ENCODE results near the gene NUF2. TPM values are rescaled to one million over a fixed set of nuclear protein-coding genes. Genes with fewer than 3 reads are reported as not detected.
"Not testable (repeated sequence)": the region's sequence is repeated elsewhere in the genome, so short reads cannot be mapped to it uniquely, and the experiment has no call there.

NUF2 gene
- total RNA-seq, 1 donor from 2014 or later = 14.9 TPM

GRCh38 chr1:163290025-163290640 is 31.6 kb upstream of the NUF2 start:
- H3K4me3 Mint-ChIP-seq = no peak overlapping the region
- peaks cover 10% of the 10 kb centered on the region for H3K9me3 Mint-ChIP-seq
- no peak overlapping the region for H3K27ac Mint-ChIP-seq
- no peak for TF ChIP-seq CTCF (IDR thresholded peaks at IDR 0.05; ENCODE audit: unreplicated experiment)
- no peak for DNase-seq (ENCODE audit: low spot score in 2 of 2, unreplicated experiment in 2 of 2)
- peaks cover 16% of the 10 kb centered on the region for H3K36me3 Mint-ChIP-seq
- peaks cover 2% of the 10 kb centered on the region for H3K4me1 Mint-ChIP-seq
- no peaks in the 10 kb centered on the region for H3K27me3 Mint-ChIP-seq (ENCODE audit: low read depth)

DNA sequence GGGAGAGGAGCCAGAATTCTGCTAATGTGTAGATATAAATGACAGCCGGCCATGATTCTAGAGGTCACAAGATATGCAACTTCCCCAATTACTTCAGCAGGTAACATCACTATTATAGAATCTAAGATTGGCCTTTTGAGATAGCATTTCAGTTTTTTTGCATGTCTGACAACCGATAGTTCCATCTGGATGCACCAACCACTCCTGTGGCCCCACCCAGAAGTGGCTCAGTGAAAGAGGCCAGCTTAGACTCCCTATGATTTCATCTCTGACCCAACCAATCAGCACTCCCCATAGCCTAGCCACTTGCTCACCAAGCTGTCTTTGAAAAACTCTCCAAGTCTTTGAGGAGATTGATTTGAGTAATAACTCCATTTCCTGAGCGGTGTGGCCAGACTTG is 30.3 kb upstream of the NUF2 start:
- TF ChIP-seq CTCF (IDR thresholded peaks at IDR 0.05; ENCODE audit: unreplicated experiment) = no peak
- no peaks in the 10 kb centered on the region for H3K27me3 Mint-ChIP-seq (ENCODE audit: low read depth)
- H3K36me3 Mint-ChIP-seq = peaks cover 16% of the 10 kb centered on the region
- no peak overlapping the region for H3K4me3 Mint-ChIP-seq
- H3K27ac Mint-ChIP-seq = no peak overlapping the region
- no peak for DNase-seq (ENCODE audit: low spot score in 2 of 2, unreplicated experiment in 2 of 2)
- H3K9me3 Mint-ChIP-seq = peaks cover 10% of the 10 kb centered on the region
- H3K4me1 Mint-ChIP-seq = peaks cover 6% of the 10 kb centered on the region

GRCh38 chr1:163292153-163292552 is 29.6 kb upstream of the NUF2 start:
- not testable (repeated sequence) for H3K4me3 Mint-ChIP-seq; DNase-seq (ENCODE audit: low spot score in 2 of 2, unreplicated experiment in 2 of 2); H3K27ac Mint-ChIP-seq; H3K9me3 Mint-ChIP-seq; H3K27me3 Mint-ChIP-seq (ENCODE audit: low read depth)
- Mint-ChIP-seq H3K4me1 (peaks cover 11% of the 10 kb centered on the region), H3K36me3 (peaks cover 16% of the 10 kb centered on the region)

DNA sequence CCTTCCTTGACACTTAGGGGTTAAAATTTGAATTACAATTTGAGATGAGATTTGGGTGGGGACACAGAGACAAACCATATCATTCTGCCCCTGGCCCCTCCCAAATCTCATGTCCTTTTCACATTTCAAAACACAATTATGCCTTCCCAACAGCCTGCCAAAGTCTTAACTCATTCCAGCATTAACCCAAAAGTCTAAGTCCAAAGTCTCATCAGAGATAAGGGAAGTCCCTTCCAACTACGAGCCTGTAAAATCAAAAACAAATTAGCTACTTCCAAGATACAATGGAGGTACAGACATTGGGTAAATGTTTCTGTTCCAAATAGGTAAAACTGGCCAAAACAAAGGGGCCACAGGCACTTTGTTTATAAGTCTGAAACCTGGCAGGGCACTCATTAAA is 28.3 kb upstream of the NUF2 start:
- not testable (repeated sequence) for DNase-seq (ENCODE audit: low spot score in 2 of 2, unreplicated experiment in 2 of 2); H3K4me3 Mint-ChIP-seq; H3K9me3 Mint-ChIP-seq; H3K27me3 Mint-ChIP-seq (ENCODE audit: low read depth); H3K27ac Mint-ChIP-seq
- Mint-ChIP-seq H3K4me1 (peaks cover 17% of the 10 kb centered on the region), H3K36me3 (peaks cover 16% of the 10 kb centered on the region)

DNA sequence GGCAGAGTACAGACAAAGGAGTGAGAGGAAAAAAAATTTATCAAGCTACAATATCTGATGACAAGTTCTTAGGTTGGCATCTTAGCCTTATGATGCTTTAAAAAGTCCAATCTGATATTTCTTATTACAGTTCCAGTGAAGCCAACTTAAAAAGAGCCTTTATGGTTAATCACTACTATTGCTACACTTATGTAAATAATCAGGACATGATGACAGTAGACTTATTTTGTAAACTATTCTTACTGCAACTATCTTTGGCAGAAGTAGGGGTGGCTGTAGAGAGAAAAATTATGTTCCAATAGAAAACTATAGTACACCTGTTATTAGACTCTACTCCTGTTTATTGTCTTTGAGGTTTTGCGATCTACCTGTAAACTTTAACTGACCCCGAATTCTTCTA is 25.8 kb upstream of the NUF2 start:
- H3K4me1 Mint-ChIP-seq = peaks cover 24% of the 10 kb centered on the region
- DNase-seq (ENCODE audit: low spot score in 2 of 2, unreplicated experiment in 2 of 2) = no peak
- peaks cover 10% of the 10 kb centered on the region for H3K9me3 Mint-ChIP-seq
- no peak overlapping the region for H3K4me3 Mint-ChIP-seq
- no peak overlapping the region for H3K27ac Mint-ChIP-seq
- H3K36me3 Mint-ChIP-seq = peaks cover 20% of the 10 kb centered on the region
- no peaks in the 10 kb centered on the region for H3K27me3 Mint-ChIP-seq (ENCODE audit: low read depth)
- TF ChIP-seq CTCF (IDR thresholded peaks at IDR 0.05; ENCODE audit: unreplicated experiment) = no peak

DNA sequence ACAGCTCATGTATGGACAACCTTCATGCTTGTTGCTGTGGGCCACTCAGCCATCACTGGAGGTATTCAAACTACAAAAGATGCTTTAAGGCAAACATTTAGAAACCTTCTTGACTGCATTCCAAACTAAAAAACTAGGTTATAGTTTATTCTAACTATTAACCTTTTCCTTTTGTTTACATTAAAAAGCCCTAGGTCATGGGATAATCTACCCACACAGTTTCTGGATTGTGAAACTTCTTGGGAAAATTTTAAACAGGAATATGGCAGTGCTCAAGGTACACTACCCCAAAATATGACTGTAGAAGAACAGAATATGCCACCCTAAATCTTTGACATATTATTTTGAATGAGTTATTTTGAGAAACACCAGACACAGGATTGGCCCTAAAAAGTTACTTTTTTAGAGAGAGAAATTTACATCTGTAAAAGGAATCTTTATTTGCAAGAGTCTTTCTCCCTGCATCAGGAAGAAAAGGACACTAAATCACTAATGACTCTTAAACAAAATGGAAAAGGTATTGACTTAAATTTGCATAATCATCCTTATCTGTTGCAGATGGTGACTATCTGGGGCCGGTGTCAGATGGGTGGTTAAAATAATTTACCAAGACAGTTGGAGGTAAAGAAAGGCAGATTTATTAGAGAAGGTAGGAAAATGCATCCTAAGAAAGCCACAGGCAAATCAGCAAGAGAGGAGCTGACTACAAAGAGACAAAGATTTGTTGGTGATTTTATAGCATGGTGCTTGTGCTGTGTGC is 25.1 kb upstream of the NUF2 start:
- DNase-seq (ENCODE audit: low spot score in 2 of 2, unreplicated experiment in 2 of 2) = no peak
- peaks cover 24% of the 10 kb centered on the region for H3K4me1 Mint-ChIP-seq
- peaks cover 21% of the 10 kb centered on the region for H3K36me3 Mint-ChIP-seq
- H3K27ac Mint-ChIP-seq = no peak overlapping the region
- H3K27me3 Mint-ChIP-seq (ENCODE audit: low read depth) = no peaks in the 10 kb centered on the region
- H3K9me3 Mint-ChIP-seq = peaks cover 10% of the 10 kb centered on the region
- TF ChIP-seq CTCF (IDR thresholded peaks at IDR 0.05; ENCODE audit: unreplicated experiment) = no peak
- no peak overlapping the region for H3K4me3 Mint-ChIP-seq

Measured in mesothelial cell of epicardium (in vitro differentiated cells).